ENCODE data around the gene MARCHF10. TPM values are rescaled to one million over a fixed set of nuclear protein-coding genes. Genes with fewer than 3 reads are reported as not detected.

Gene MARCHF10
- total and polyA plus RNA-seq, 8 donors = 0.20 to 0.77 (median 0.41) TPM; not detected in 3

- ATAC-seq = no peak
- no peak overlapping the region for H3K27ac ChIP-seq
Measured at GRCh38 chr17:62684179-62684578, 123.9 kb downstream of the MARCHF10 start.

GRCh38 chr17:62681939-62682381 is 126.2 kb downstream of the MARCHF10 start:
- Histone ChIP-seq H3K4me1 (no peaks in the 10 kb centered on the region), H3K36me3 (no peaks in the 10 kb centered on the region), H3K27me3 (no peaks in the 10 kb centered on the region), H3K4me3 (no peak overlapping the region), H3K9me3 (no peaks in the 10 kb centered on the region), H3K27ac (no peak overlapping the region)
- WGBS, 2 donors = 90 to 97% methylated on average over 8 of the region's 8 CpGs
- no peak for ATAC-seq
- intact Hi-C loops (cut with DNase I) = no loop called here
- DNase-seq = no peak
- no peak for FAIRE-seq
- no peak for TF ChIP-seq CTCF (IDR thresholded peaks at IDR 0.05)

More at GRCh38 chr17:62684179-62684578, 123.9 kb downstream of the MARCHF10 start:
- no peaks in the 10 kb centered on the region for H3K27me3 ChIP-seq
- no peaks in the 10 kb centered on the region for H3K9me3 ChIP-seq
- H3K36me3 ChIP-seq = no peaks in the 10 kb centered on the region
- TF ChIP-seq CTCF (IDR thresholded peaks at IDR 0.05) = no peak
- 72 to 78% methylated on average over 4 of the region's 4 CpGs for WGBS, 2 donors
- intact Hi-C loops (cut with DNase I) = no loop called here
- no peak for FAIRE-seq
- H3K4me3 ChIP-seq = no peak overlapping the region
- H3K4me1 ChIP-seq = no peaks in the 10 kb centered on the region
- no peak for DNase-seq

GRCh38 chr17:62681061-62681938 is 126.8 kb downstream of the MARCHF10 start:
- no peaks in the 10 kb centered on the region for H3K36me3 ChIP-seq
- FAIRE-seq (no peak), DNase-seq (no peak), ATAC-seq (no peak)
- intact Hi-C loops (cut with DNase I) = no loop called here
- no peaks in the 10 kb centered on the region for H3K27me3 ChIP-seq
- H3K4me1 ChIP-seq = no peaks in the 10 kb centered on the region
- TF ChIP-seq CTCF (IDR thresholded peaks at IDR 0.05) = no peak
- no peak overlapping the region for H3K4me3 ChIP-seq
- H3K27ac ChIP-seq = no peak overlapping the region
- 86 to 90% methylated on average over 17 of the region's 17 CpGs for WGBS, 2 donors
- no peaks in the 10 kb centered on the region for H3K9me3 ChIP-seq

- no peak for TF ChIP-seq CTCF (IDR thresholded peaks at IDR 0.05)
- Histone ChIP-seq H3K36me3 (no peaks in the 10 kb centered on the region), H3K4me1 (no peaks in the 10 kb centered on the region), H3K27ac (no peak overlapping the region), H3K9me3 (no peaks in the 10 kb centered on the region), H3K4me3 (no peak overlapping the region), H3K27me3 (no peaks in the 10 kb centered on the region)
- 71 to 72% methylated on average over 36 of the region's 36 CpGs for WGBS, 2 donors
- no peak for FAIRE-seq
- intact Hi-C loops (cut with DNase I) = no loop called here
- peak in 3 of 4 donors; percentile 51 to 74 (median 57) for ATAC-seq
- DNase-seq = no peak
Measured at GRCh38 chr17:62680541-62681052, 127.5 kb downstream of the MARCHF10 start.

All from pancreas (tissue), 10 donors.